ENCODE results near the gene HIF3A.
"Not testable (repeated sequence)": the region's sequence is repeated elsewhere in the genome, so short reads cannot be mapped to it uniquely, and the experiment has no call there.

HIF3A gene

DNA sequence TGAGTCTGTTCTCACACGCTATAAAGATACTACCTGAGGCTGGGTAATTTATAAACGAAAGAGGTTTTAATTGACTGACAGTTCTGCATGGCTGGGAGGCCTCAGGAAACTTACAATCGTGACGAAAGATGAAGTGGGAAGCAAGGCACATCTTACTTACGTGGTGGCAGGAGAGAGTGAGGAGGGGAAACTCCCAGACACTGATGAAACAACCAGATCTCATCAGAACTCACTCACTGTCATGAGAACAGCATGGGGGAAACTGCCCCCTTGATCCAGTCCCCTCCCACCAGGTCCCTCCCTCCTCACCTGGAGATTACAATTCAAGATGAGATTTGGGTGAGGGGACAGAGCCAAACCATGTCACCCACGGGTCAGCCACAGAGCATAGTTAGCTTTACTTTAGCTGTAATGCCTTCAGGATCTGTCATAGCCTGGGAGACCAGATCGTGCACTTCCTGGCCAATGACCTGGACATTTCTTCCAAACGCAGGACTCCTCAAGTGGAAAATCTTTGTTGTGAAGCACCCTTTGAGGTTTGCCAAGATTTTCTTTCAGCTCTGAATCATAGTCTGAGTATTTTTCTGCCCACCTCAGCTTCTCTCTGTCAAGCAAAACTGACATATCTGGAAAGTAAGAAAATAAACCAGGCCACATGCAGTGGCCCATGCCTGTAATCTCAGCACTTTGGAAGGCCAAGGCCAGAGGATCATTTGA is 25.2 kb upstream of the HIF3A start:
- H3K27ac ChIP-seq (ENCODE audit: low read depth, low read length, poor library complexity, severe bottlenecking) = no peak overlapping the region
- H3K4me2 ChIP-seq (ENCODE audit: low read length) = no peak overlapping the region
- no peaks in the 10 kb centered on the region for H3K9me3 ChIP-seq (ENCODE audit: low read length)
- no peak overlapping the region for H2AFZ ChIP-seq (ENCODE audit: low read length)
- H3K9me2 ChIP-seq (ENCODE audit: low read depth, low read length) = no peaks in the 10 kb centered on the region
- no peak for TF ChIP-seq EZH2 (IDR thresholded peaks at IDR 0.05; ENCODE audit: borderline replicate concordance, low read length)
- TF ChIP-seq, protein P1, sequence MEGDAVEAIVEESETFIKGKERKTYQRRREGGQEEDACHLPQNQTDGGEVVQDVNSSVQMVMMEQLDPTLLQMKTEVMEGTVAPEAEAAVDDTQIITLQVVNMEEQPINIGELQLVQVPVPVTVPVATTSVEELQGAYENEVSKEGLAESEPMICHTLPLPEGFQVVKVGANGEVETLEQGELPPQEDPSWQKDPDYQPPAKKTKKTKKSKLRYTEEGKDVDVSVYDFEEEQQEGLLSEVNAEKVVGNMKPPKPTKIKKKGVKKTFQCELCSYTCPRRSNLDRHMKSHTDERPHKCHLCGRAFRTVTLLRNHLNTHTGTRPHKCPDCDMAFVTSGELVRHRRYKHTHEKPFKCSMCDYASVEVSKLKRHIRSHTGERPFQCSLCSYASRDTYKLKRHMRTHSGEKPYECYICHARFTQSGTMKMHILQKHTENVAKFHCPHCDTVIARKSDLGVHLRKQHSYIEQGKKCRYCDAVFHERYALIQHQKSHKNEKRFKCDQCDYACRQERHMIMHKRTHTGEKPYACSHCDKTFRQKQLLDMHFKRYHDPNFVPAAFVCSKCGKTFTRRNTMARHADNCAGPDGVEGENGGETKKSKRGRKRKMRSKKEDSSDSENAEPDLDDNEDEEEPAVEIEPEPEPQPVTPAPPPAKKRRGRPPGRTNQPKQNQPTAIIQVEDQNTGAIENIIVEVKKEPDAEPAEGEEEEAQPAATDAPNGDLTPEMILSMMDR (IDR thresholded peaks at IDR 0.05; ENCODE audit: low read length) = no peak
- no peaks in the 10 kb centered on the region for H3K79me2 ChIP-seq (ENCODE audit: insufficient read depth, low read length)
- H4K20me1 ChIP-seq (ENCODE audit: insufficient read depth, low read length) = no peaks in the 10 kb centered on the region
- no peak overlapping the region for H3K9ac ChIP-seq (ENCODE audit: low read length)
- H3K27me3 ChIP-seq (ENCODE audit: insufficient read depth, low read length) = 0 out of 2 replicates have a peak, but pooled peaks cover 4% of the 10 kb centered on the region
- no peaks in the 10 kb centered on the region for H3F3A ChIP-seq (ENCODE audit: insufficient read depth, low read length)
- H3K4me3 ChIP-seq (ENCODE audit: low read depth, low read length, poor library complexity, severe bottlenecking) = no peak overlapping the region
- H3K36me3 ChIP-seq (ENCODE audit: insufficient read depth, low read length) = no peaks in the 10 kb centered on the region
- H3K4me1 ChIP-seq (ENCODE audit: insufficient read depth, low read length, severe bottlenecking) = no peaks in the 10 kb centered on the region

DNA sequence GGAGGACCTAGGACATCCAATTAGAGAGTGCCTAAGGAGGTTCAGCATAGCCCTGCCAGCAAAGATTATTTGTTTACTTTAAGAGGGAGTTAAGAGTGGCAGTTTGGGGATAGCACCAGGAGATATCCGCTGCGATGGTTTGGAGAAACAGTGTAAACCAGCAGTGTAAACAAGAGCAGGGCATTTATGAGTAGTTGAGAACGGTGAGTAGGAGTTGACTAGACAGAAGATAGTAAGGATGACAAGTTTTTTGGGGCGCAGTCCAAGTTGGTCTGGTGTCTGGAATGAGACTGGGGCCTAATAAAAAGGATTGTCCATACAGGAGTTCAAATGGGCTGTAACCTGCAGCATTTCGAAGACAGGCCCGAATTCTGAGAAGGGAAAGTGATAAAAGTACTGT is 22.9 kb upstream of the HIF3A start:
- H3K36me3 ChIP-seq (ENCODE audit: insufficient read depth, low read length); H2AFZ ChIP-seq (ENCODE audit: low read length); H3K4me2 ChIP-seq (ENCODE audit: low read length); H3K9me2 ChIP-seq (ENCODE audit: low read depth, low read length); H3K9me3 ChIP-seq (ENCODE audit: low read length); H3K27ac ChIP-seq (ENCODE audit: low read depth, low read length, poor library complexity, severe bottlenecking); H3F3A ChIP-seq (ENCODE audit: insufficient read depth, low read length); H3K79me2 ChIP-seq (ENCODE audit: insufficient read depth, low read length); H3K27me3 ChIP-seq (ENCODE audit: insufficient read depth, low read length); H3K4me3 ChIP-seq (ENCODE audit: low read depth, low read length, poor library complexity, severe bottlenecking); H3K4me1 ChIP-seq (ENCODE audit: insufficient read depth, low read length, severe bottlenecking); H4K20me1 ChIP-seq (ENCODE audit: insufficient read depth, low read length); H3K9ac ChIP-seq (ENCODE audit: low read length): not testable (repeated sequence)

DNA sequence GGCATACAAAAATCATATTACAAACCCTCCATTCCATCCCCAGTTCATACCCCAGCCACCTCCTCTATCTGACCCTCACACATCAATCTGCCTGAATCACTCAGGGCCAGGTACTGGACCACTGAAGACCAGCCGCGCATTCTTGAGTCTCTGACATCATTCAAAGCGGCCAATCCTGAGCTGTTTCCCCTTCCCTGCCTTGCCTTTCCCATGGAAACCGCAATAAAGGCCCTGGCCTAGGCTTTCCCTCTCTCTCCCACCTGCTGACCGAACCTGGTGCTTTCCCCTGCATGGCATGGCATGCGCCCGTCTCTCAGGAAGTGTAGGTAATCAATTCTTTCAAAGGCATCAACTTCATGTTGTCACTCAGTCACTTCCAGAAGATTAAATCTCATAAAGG is 17.7 kb upstream of the HIF3A start:
- Histone ChIP-seq H2AFZ (ENCODE audit: low read length) (no peak overlapping the region), H3K9me2 (ENCODE audit: low read depth, low read length) (no peaks in the 10 kb centered on the region), H3K4me2 (ENCODE audit: low read length) (no peak overlapping the region), H3K27me3 (ENCODE audit: insufficient read depth, low read length) (no peaks in the 10 kb centered on the region; the same call in 1 of the 2 replicates), H3F3A (ENCODE audit: insufficient read depth, low read length) (no peaks in the 10 kb centered on the region), H3K9me3 (ENCODE audit: low read length) (no peaks in the 10 kb centered on the region), H3K79me2 (ENCODE audit: insufficient read depth, low read length) (no peaks in the 10 kb centered on the region), H3K4me3 (ENCODE audit: low read depth, low read length, poor library complexity, severe bottlenecking) (no peak overlapping the region), H3K4me1 (ENCODE audit: insufficient read depth, low read length, severe bottlenecking) (no peaks in the 10 kb centered on the region), H4K20me1 (ENCODE audit: insufficient read depth, low read length) (no peaks in the 10 kb centered on the region), H3K9ac (ENCODE audit: low read length) (no peak overlapping the region), H3K36me3 (ENCODE audit: insufficient read depth, low read length) (no peaks in the 10 kb centered on the region), H3K27ac (ENCODE audit: low read depth, low read length, poor library complexity, severe bottlenecking) (no peak overlapping the region)
- TF ChIP-seq, protein P1 (IDR thresholded peaks at IDR 0.05; ENCODE audit: low read length) = no peak
- no peak for TF ChIP-seq EZH2 (IDR thresholded peaks at IDR 0.05; ENCODE audit: borderline replicate concordance, low read length)

DNA sequence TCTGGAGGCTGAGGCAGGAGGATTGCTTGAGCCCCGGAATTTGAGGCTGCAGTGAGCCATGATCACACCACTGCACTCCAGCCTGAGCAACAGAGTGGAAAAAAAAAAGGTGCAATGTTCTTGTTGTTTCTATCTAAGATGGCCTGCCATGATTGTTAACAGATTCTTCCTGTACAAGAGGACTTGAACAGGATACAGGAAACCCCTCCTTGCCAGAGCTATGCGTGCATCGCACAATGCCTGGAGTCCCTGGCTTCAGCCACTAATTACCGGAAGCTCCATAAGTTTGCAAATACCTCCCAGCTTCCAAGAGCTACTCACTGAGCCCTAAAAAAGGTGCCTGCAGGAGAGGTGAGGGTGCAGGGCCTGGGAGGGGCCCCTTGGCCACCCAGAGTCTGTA is 13.1 kb upstream of the HIF3A start:
- Histone ChIP-seq H3K4me2 (ENCODE audit: low read length) (no peak overlapping the region), H3K4me1 (ENCODE audit: insufficient read depth, low read length, severe bottlenecking) (no peaks in the 10 kb centered on the region), H3K9me2 (ENCODE audit: low read depth, low read length) (no peaks in the 10 kb centered on the region), H3K27ac (ENCODE audit: low read depth, low read length, poor library complexity, severe bottlenecking) (no peak overlapping the region), H3K27me3 (ENCODE audit: insufficient read depth, low read length) (no peaks in the 10 kb centered on the region; the same call in 1 of the 2 replicates), H3K4me3 (ENCODE audit: low read depth, low read length, poor library complexity, severe bottlenecking) (no peak overlapping the region), H3K9me3 (ENCODE audit: low read length) (no peaks in the 10 kb centered on the region), H4K20me1 (ENCODE audit: insufficient read depth, low read length) (no peaks in the 10 kb centered on the region), H3F3A (ENCODE audit: insufficient read depth, low read length) (no peaks in the 10 kb centered on the region), H3K79me2 (ENCODE audit: insufficient read depth, low read length) (no peaks in the 10 kb centered on the region), H2AFZ (ENCODE audit: low read length) (no peak overlapping the region), H3K9ac (ENCODE audit: low read length) (no peak overlapping the region), H3K36me3 (ENCODE audit: insufficient read depth, low read length) (no peaks in the 10 kb centered on the region)
- TF ChIP-seq EZH2 (IDR thresholded peaks at IDR 0.05; ENCODE audit: borderline replicate concordance, low read length) = no peak
- TF ChIP-seq, protein P1 (IDR thresholded peaks at IDR 0.05; ENCODE audit: low read length) = no peak
